MG63 (cell line): Measurements from ENCODE around the gene GPC6. TPM values are rescaled to one million over a fixed set of nuclear protein-coding genes. Genes with fewer than 3 reads are reported as not detected.
"Not testable (repeated sequence)": the region's sequence is repeated elsewhere in the genome, so short reads cannot be mapped to it uniquely, and the experiment has no call there.

Experiments
- DNase-seq: peaks from one replicate; pipeline ENCODE4 v3.0.0-alpha.2; 2020
- H3K27me3 ChIP-seq: fragments of 250-450 bp; sonication (Bioruptor Pico); 2 replicates; pipeline ENCODE4 v1.5.1; 2020; ENCODE audit warnings: mild to moderate bottlenecking, moderate library complexity
- H3K36me3 ChIP-seq: fragments of 250-450 bp; sonication (Bioruptor Pico); 2 replicates; pipeline ENCODE4 v1.5.1; 2020; ENCODE audit warnings: mild to moderate bottlenecking, moderate library complexity
- H3K4me3 ChIP-seq: fragments of 250-450 bp; sonication (Bioruptor Pico); 2 replicates; pipeline ENCODE4 v1.5.1; 2020; ENCODE audit warnings: mild to moderate bottlenecking, moderate library complexity
- H3K9me3 ChIP-seq: fragments of 250-450 bp; sonication (Bioruptor Pico); 2 replicates; pipeline ENCODE4 v1.5.1; 2020; ENCODE audit warnings: mild to moderate bottlenecking, moderate library complexity
- total RNA-seq: library from RNA; depleted of rRNA; stranded (reverse); fragments of >200 nt; shearing (Covaris generic); gene quantifications from 2 replicates; pipeline ENCODE4 v1.2.3, GENCODE V29; 2014; ENCODE audit warnings: low replicate concordance

The GPC6 gene
- total RNA-seq, 1 experiment from 2014 or later = 4.1 TPM

- no peaks in the 10 kb centered on the region for H3K9me3 ChIP-seq
- H3K36me3 ChIP-seq = no peaks in the 10 kb centered on the region
- H3K4me3 ChIP-seq = no peak overlapping the region
- no peaks in the 10 kb centered on the region for H3K27me3 ChIP-seq
- DNase-seq = no peak
Measured at GRCh38 chr13:94267581-94268366, 1041.2 kb downstream of the GPC6 start.

- H3K4me3 ChIP-seq = no peak overlapping the region
- no peak for DNase-seq
- H3K9me3 ChIP-seq = no peaks in the 10 kb centered on the region
- no peaks in the 10 kb centered on the region for H3K27me3 ChIP-seq
- no peaks in the 10 kb centered on the region for H3K36me3 ChIP-seq
Measured at GRCh38 chr13:94268661-94269060, 1042.1 kb downstream of the GPC6 start.

- no peak for DNase-seq
- Histone ChIP-seq H3K9me3 (no peaks in the 10 kb centered on the region), H3K4me3 (no peak overlapping the region), H3K36me3 (no peaks in the 10 kb centered on the region), H3K27me3 (no peaks in the 10 kb centered on the region)
Measured at GRCh38 chr13:94269557-94269956, 1043.0 kb downstream of the GPC6 start.

GRCh38 chr13:94270556-94270955 lies 1043.9 kb downstream of the GPC6 start:
- no peaks in the 10 kb centered on the region for H3K9me3 ChIP-seq
- H3K4me3 ChIP-seq = no peak overlapping the region
- no peaks in the 10 kb centered on the region for H3K36me3 ChIP-seq
- H3K27me3 ChIP-seq = no peaks in the 10 kb centered on the region
- no peak for DNase-seq

DNA sequence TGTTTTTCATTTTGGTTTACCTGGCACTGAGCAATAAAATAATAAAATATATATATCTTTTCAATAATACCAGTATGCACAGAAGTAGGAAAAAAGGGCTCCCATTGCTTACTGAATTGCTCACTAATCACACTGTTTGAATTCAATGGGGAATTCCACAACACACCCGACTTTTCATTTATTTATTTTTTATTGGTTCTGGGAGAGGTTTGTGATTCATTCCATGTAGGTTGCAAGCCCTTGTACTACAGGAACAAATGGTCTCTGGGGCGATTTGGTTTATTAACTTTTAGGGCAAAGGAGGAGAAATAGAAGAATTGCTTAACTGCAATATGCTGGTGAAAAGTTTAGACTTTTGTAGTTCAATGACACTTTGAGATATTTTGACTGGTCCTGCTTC lies 1045.4 kb downstream of the GPC6 start:
- no peaks in the 10 kb centered on the region for H3K36me3 ChIP-seq
- H3K27me3 ChIP-seq = no peaks in the 10 kb centered on the region
- no peak overlapping the region for H3K4me3 ChIP-seq
- DNase-seq = no peak
- H3K9me3 ChIP-seq = no peaks in the 10 kb centered on the region

DNA sequence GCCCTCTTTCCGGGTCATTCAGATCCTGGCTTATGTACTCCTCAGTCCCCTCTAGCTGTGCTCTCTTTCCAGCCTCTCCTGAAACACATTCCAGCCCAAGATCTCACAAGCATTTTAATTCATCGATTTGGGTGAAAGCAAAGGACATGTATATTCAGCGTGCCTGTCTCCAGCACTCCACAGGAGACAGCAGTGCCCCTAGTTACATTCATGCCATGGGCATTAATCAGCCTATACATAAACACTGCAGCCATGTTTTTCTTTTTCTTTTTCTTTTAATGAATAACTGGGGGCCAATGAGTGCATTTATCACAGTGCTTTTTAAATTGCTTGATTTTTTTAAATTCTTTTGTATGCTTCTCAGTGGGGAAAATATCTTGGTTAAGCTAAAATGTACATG lies 1053.7 kb downstream of the GPC6 start:
- peak; percentile 4 for DNase-seq
- Histone ChIP-seq H3K36me3 (no peaks in the 10 kb centered on the region), H3K4me3 (no peak overlapping the region), H3K27me3 (no peaks in the 10 kb centered on the region), H3K9me3 (peaks cover 2% of the 10 kb centered on the region; the same call in 1 of the 2 replicates)

- Histone ChIP-seq H3K4me3 (no peak overlapping the region), H3K9me3 (peaks cover 2% of the 10 kb centered on the region; the same call in 1 of the 2 replicates), H3K27me3 (no peaks in the 10 kb centered on the region), H3K36me3 (no peaks in the 10 kb centered on the region)
- no peak for DNase-seq
Measured at GRCh38 chr13:94280845-94281244, 1054.2 kb downstream of the GPC6 start.

GRCh38 chr13:94286581-94286980 lies 1060.0 kb downstream of the GPC6 start:
- no peaks in the 10 kb centered on the region for H3K36me3 ChIP-seq
- no peaks in the 10 kb centered on the region for H3K9me3 ChIP-seq
- no peak overlapping the region for H3K4me3 ChIP-seq
- no peaks in the 10 kb centered on the region for H3K27me3 ChIP-seq
- no peak for DNase-seq

- Histone ChIP-seq H3K27me3 (no peaks in the 10 kb centered on the region), H3K36me3 (no peaks in the 10 kb centered on the region), H3K9me3 (no peaks in the 10 kb centered on the region), H3K4me3 (no peak overlapping the region)
- no peak for DNase-seq
Measured at GRCh38 chr13:94291631-94292322, 1065.2 kb downstream of the GPC6 start.

- Histone ChIP-seq H3K4me3 (no peak overlapping the region), H3K9me3 (no peaks in the 10 kb centered on the region), H3K36me3 (no peaks in the 10 kb centered on the region), H3K27me3 (no peaks in the 10 kb centered on the region)
- DNase-seq = no peak
Measured at GRCh38 chr13:94292323-94292640, 1065.7 kb downstream of the GPC6 start.

GRCh38 chr13:94296471-94296870 lies 1069.9 kb downstream of the GPC6 start:
- DNase-seq = no peak
- Histone ChIP-seq H3K27me3 (no peaks in the 10 kb centered on the region), H3K4me3 (no peak overlapping the region), H3K36me3 (no peaks in the 10 kb centered on the region), H3K9me3 (no peaks in the 10 kb centered on the region)

GRCh38 chr13:94298346-94298745 lies 1071.7 kb downstream of the GPC6 start:
- Histone ChIP-seq H3K4me3 (no peak overlapping the region), H3K9me3 (no peaks in the 10 kb centered on the region), H3K36me3 (no peaks in the 10 kb centered on the region), H3K27me3 (no peaks in the 10 kb centered on the region)
- DNase-seq = no peak

- H3K27me3 ChIP-seq = no peaks in the 10 kb centered on the region
- no peaks in the 10 kb centered on the region for H3K36me3 ChIP-seq
- H3K4me3 ChIP-seq = no peak overlapping the region
- no peak for DNase-seq
- no peaks in the 10 kb centered on the region for H3K9me3 ChIP-seq
Measured at GRCh38 chr13:94300401-94300800, 1073.8 kb downstream of the GPC6 start.

DNA sequence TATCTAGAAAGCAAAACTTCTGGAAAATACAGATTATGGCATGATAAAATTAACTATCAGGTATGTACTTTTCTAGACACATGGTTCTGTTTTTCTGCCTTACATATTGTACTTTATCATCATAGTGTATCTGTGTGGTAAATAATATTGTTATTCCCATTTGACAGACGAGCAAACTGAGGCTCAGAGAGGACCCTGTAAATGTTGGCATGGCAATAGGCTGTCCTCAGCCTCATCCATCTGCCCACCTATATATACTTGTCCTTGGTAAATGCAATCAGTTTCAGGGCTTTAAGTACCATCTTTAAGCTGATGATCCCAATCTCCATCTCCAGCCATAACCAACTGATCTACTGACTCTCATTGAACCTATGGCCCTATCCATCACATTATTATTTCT lies 1074.9 kb downstream of the GPC6 start:
- H3K9me3 ChIP-seq = no peaks in the 10 kb centered on the region
- DNase-seq = no peak
- no peaks in the 10 kb centered on the region for H3K36me3 ChIP-seq
- no peaks in the 10 kb centered on the region for H3K27me3 ChIP-seq
- H3K4me3 ChIP-seq = no peak overlapping the region

GRCh38 chr13:94302847-94303565 lies 1076.4 kb downstream of the GPC6 start:
- not testable (repeated sequence) for H3K9me3 ChIP-seq, H3K36me3 ChIP-seq, H3K4me3 ChIP-seq, H3K27me3 ChIP-seq, DNase-seq

DNA sequence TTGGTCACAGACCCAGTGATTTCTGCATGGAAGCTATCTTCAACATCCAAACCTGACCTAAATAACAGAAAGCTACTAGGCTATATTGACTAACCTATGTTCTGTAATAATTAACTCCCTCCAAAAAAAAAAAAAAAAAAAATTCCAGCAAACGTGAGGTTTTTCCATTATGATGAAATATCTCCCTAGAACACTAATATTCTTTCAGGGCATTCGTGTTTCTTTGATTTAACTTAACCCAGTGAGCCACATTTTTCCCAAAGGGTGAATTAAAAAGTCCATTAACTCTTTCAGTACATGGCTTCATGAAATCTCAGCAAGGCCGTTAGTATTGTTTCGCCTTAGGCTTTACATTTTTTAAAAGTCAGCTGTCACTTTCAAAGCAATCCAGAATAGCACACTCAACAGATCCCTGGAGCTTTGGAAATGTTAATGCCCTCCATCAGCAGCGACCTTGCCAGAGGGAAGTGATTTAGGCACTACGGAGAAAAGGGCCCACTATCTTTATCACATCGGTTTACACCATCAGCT lies 1077.1 kb downstream of the GPC6 start:
- DNase-seq = no peak
- Histone ChIP-seq H3K4me3 (no peak overlapping the region), H3K27me3 (no peaks in the 10 kb centered on the region), H3K9me3 (no peaks in the 10 kb centered on the region), H3K36me3 (no peaks in the 10 kb centered on the region)

DNA sequence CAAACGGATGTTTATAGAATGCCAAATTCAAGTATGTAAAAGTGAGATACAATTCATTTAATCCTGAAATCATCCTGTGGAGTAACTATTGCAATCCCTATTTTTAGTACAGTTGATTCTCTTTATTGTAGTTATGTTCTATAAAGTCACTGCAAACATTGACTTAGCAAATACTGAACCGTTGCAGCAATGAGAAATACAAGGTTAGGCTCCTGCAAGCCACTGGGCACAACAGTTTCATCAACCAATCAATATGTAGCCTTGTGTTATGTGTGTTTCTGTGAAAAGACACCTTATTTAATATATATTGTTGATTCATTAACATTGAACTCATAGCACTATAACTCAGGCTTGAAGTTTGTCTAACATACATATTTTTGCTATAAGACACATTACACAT lies 1078.4 kb downstream of the GPC6 start:
- no peak for DNase-seq
- no peaks in the 10 kb centered on the region for H3K27me3 ChIP-seq
- H3K4me3 ChIP-seq = no peak overlapping the region
- no peaks in the 10 kb centered on the region for H3K36me3 ChIP-seq
- no peaks in the 10 kb centered on the region for H3K9me3 ChIP-seq
